ENCODE data around the gene MCF2L2. TPM values are rescaled to one million over a fixed set of nuclear protein-coding genes. Genes with fewer than 3 reads are reported as not detected.

Gene MCF2L2
- total RNA-seq, 1 experiment from 2014 or later = 1.7 TPM

GRCh38 chr3:183390844-183391243, 37.6 kb downstream of the MCF2L2 start:
- H3K4me2 ChIP-seq = no peak overlapping the region
- TF ChIP-seq EZH2 (IDR thresholded peaks at IDR 0.05; ENCODE audit: low read depth) = no peak
- TF ChIP-seq, protein P1, sequence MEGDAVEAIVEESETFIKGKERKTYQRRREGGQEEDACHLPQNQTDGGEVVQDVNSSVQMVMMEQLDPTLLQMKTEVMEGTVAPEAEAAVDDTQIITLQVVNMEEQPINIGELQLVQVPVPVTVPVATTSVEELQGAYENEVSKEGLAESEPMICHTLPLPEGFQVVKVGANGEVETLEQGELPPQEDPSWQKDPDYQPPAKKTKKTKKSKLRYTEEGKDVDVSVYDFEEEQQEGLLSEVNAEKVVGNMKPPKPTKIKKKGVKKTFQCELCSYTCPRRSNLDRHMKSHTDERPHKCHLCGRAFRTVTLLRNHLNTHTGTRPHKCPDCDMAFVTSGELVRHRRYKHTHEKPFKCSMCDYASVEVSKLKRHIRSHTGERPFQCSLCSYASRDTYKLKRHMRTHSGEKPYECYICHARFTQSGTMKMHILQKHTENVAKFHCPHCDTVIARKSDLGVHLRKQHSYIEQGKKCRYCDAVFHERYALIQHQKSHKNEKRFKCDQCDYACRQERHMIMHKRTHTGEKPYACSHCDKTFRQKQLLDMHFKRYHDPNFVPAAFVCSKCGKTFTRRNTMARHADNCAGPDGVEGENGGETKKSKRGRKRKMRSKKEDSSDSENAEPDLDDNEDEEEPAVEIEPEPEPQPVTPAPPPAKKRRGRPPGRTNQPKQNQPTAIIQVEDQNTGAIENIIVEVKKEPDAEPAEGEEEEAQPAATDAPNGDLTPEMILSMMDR (conservative IDR thresholded peaks at IDR 0.05) = no peak
- intact Hi-C loops (cut with micrococcal nuclease; ENCODE audit: unreplicated experiment) = no loop called here
- 0 out of 2 replicates have a peak, but pooled peaks cover 3% of the 10 kb centered on the region for H3K9me2 ChIP-seq (ENCODE audit: insufficient read depth)
- H2AFZ ChIP-seq = no peak overlapping the region
- H3F3A ChIP-seq (ENCODE audit: insufficient read depth, low read depth) = no peaks in the 10 kb centered on the region
- peaks cover 6% of the 10 kb centered on the region; the same call in 1 of the 2 replicates for H3K4me1 ChIP-seq (replicated peaks; ENCODE audit: insufficient read depth)
- no peaks in the 10 kb centered on the region for H3K36me3 ChIP-seq (ENCODE audit: low read depth)
- BruUV-seq (replicated peaks) = no TSS peak
- no peaks in the 10 kb centered on the region for H3K27me3 ChIP-seq (ENCODE audit: insufficient read depth, low read depth)
- H4K20me1 ChIP-seq (ENCODE audit: insufficient read depth) = no peaks in the 10 kb centered on the region
- ChIA-PET POLR2A (ENCODE audit: unreplicated experiment) (interaction anchor here (0.5 kb wide), 1 partner anchor 125 kb away, joined by 8 read pairs; no protein-coding TSS in a partner anchor), CTCF (no interaction called here)
- no peaks in the 10 kb centered on the region for H3K79me2 ChIP-seq (ENCODE audit: low read depth)
- no peak overlapping the region for H3K4me3 ChIP-seq
- H3K9me3 ChIP-seq (ENCODE audit: insufficient read depth, low read depth) = no peaks in the 10 kb centered on the region
- no peak overlapping the region for H3K27ac ChIP-seq
- peak in 1 of 2 experiments; percentile 4 for DNase-seq

DNA sequence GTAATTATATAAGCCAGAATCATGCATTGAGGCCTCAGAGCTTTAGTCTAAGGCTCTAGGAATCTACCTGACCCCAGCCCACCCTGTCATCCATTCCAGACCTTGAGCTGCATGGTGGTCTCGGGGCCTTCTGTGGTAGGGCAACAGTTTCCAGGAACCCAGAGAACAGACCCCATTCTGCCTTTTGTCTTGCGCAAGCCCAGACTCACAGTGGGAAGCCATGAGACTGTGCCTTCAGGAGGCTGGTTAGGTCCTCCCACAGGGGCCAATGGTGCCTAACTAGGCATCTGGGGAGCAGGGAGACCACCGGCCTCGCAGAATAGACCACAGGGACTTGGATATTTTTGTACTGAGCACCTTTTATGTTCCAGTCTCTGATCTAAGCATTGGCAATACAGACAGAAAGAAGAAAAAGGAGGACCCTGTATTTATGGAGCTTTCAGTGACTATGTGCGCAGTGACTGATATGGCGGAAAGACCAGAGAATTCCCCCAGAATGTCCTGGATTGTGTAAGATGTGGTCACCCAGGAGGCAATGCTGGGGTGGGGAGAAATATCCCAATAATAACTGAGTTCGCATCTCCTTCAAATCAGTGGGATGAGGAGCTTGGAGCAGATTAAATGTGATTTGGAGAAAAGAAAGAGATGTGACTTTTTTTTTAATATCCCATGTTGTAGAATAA, 40.1 kb downstream of the MCF2L2 start:
- H3K27me3 ChIP-seq (ENCODE audit: insufficient read depth, low read depth) = no peaks in the 10 kb centered on the region
- no peak overlapping the region for H3K27ac ChIP-seq
- H3K4me3 ChIP-seq = no peak overlapping the region
- ChIA-PET CTCF (interaction anchor here (0.6 kb wide), 1 partner anchor 138 kb away, joined by 6 read pairs; no protein-coding TSS in a partner anchor), POLR2A (ENCODE audit: unreplicated experiment) (no interaction called here)
- no TSS peak for BruUV-seq (replicated peaks)
- H3F3A ChIP-seq (ENCODE audit: insufficient read depth, low read depth) = no peaks in the 10 kb centered on the region
- H4K20me1 ChIP-seq (ENCODE audit: insufficient read depth) = no peaks in the 10 kb centered on the region
- no peak overlapping the region for H3K4me2 ChIP-seq
- H3K9me2 ChIP-seq (ENCODE audit: insufficient read depth) = 0 out of 2 replicates have a peak, but pooled peaks cover 3% of the 10 kb centered on the region
- no peaks in the 10 kb centered on the region for H3K36me3 ChIP-seq (ENCODE audit: low read depth)
- no peaks in the 10 kb centered on the region for H3K79me2 ChIP-seq (ENCODE audit: low read depth)
- peaks cover 15% of the 10 kb centered on the region for H3K4me1 ChIP-seq (replicated peaks; ENCODE audit: insufficient read depth)
- no peaks in the 10 kb centered on the region for H3K9me3 ChIP-seq (ENCODE audit: insufficient read depth, low read depth)
- TF ChIP-seq EZH2 (IDR thresholded peaks at IDR 0.05; ENCODE audit: low read depth) = no peak
- TF ChIP-seq, protein P1 (conservative IDR thresholded peaks at IDR 0.05) = no peak
- intact Hi-C loops (cut with micrococcal nuclease; ENCODE audit: unreplicated experiment) = no loop called here
- no peak overlapping the region for H2AFZ ChIP-seq
- peak in 1 of 2 experiments; percentile 9 for DNase-seq

DNA sequence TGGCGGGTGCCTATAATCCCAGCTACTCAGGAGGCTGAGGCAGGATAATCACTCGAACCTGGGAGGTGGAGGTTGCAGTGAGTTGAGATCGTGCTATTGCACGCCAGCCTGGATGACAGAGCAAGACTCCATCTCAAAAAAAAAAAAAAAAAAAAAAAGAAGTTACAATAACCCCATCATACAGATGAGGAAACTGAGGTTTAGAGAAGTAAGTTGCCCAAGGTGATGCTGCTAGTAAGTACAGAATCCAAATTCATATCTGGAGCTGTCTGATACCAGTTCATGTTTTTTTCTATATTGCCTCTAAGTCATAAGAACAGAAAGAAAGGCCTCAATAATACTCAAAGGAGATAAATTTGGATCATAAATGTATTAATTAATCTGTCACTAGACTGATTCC, 40.6 kb downstream of the MCF2L2 start:
- BruUV-seq (replicated peaks) = no TSS peak
- Histone ChIP-seq H3K79me2 (ENCODE audit: low read depth) (no peaks in the 10 kb centered on the region), H3K4me1 (replicated peaks; ENCODE audit: insufficient read depth) (peaks cover 15% of the 10 kb centered on the region), H3F3A (ENCODE audit: insufficient read depth, low read depth) (peaks cover under 1% of the 10 kb centered on the region; the same call in 1 of the 2 replicates), H3K27me3 (ENCODE audit: insufficient read depth, low read depth) (no peaks in the 10 kb centered on the region), H4K20me1 (ENCODE audit: insufficient read depth) (no peaks in the 10 kb centered on the region), H3K27ac (no peak overlapping the region), H3K4me2 (no peak overlapping the region), H2AFZ (no peak overlapping the region), H3K9me3 (ENCODE audit: insufficient read depth, low read depth) (no peaks in the 10 kb centered on the region), H3K9me2 (ENCODE audit: insufficient read depth) (0 out of 2 replicates have a peak, but pooled peaks cover 3% of the 10 kb centered on the region), H3K4me3 (no peak overlapping the region), H3K36me3 (ENCODE audit: low read depth) (no peaks in the 10 kb centered on the region)
- CTCF ChIA-PET = interaction anchor here (0.6 kb wide), 1 partner anchor 138 kb away, joined by 6 read pairs; no protein-coding TSS in a partner anchor
- TF ChIP-seq, protein P1 (conservative IDR thresholded peaks at IDR 0.05) = no peak
- TF ChIP-seq EZH2 (IDR thresholded peaks at IDR 0.05; ENCODE audit: low read depth) = no peak
- POLR2A ChIA-PET (ENCODE audit: unreplicated experiment) = no interaction called here
- no peak for DNase-seq
- intact Hi-C loops (cut with micrococcal nuclease; ENCODE audit: unreplicated experiment) = loop anchor here (2.0 kb wide), 3 partner anchors 379 to 901 kb away; no protein-coding TSS in a partner anchor
